LNCaP clone FGC (cell line): ENCODE measurements around the gene CD96.

Experiments used
- DNase-seq: peaks from one replicate; pipeline ENCODE4 v3.0.0-alpha.2; 2011; ENCODE audit warnings: low read depth
- H3K4me3 ChIP-seq: 2 replicates; pipeline ENCODE4 v1.5.1; 2011; ENCODE audit warnings: mild to moderate bottlenecking, low read depth, low read length, control low read depth
- CTCF ChIP-seq: IDR thresholded peaks from 2 replicates; pipeline ENCODE4 v1.5.1; 2012; ENCODE audit warnings: mild to moderate bottlenecking; ENCODE audit not compliant: control insufficient read depth, insufficient read depth; ENCODE audit errors: extremely low read depth

Gene CD96

GRCh38 chr3:111676211-111677006 lies 134.4 kb downstream of the CD96 start:
- H3K4me3 ChIP-seq: no peak overlapping the region
- no peak for DNase-seq
- no peak for TF ChIP-seq CTCF

GRCh38 chr3:111677007-111677392 lies 135.0 kb downstream of the CD96 start:
- H3K4me3 ChIP-seq: no peak overlapping the region
- TF ChIP-seq CTCF: no peak
- DNase-seq: no peak

- no peak for TF ChIP-seq CTCF
- no peak overlapping the region for H3K4me3 ChIP-seq
- DNase-seq: no peak
Observed at GRCh38 chr3:111681661-111682426, 139.8 kb downstream of the CD96 start.

- TF ChIP-seq CTCF: no peak
- no peak for DNase-seq
- no peak overlapping the region for H3K4me3 ChIP-seq
Observed at GRCh38 chr3:111684640-111685039, 142.6 kb downstream of the CD96 start.

GRCh38 chr3:111688190-111688800 lies 146.3 kb downstream of the CD96 start:
- TF ChIP-seq CTCF: no peak
- no peak for DNase-seq

GRCh38 chr3:111690242-111690641 lies 148.2 kb downstream of the CD96 start:
- H3K4me3 ChIP-seq: no peak overlapping the region
- DNase-seq: no peak
- TF ChIP-seq CTCF: no peak

More at GRCh38 chr3:111688190-111688800, 146.3 kb downstream of the CD96 start:
- no peak overlapping the region for H3K4me3 ChIP-seq
